Suprapubic skin (tissue), 4 donors: ENCODE results near the gene IFNA14.

Source experiments
- CTCF ChIP-seq, 2 donors: fragments of 200-600 bp in 1 of 2; fragments of 450-650 bp in 1 of 2; sonication (generic) in 1 of 2; IDR thresholded peaks; one replicate each; pipeline ENCODE4 v1.5.1; 2016 to 2019; ENCODE audit warnings: antibody characterized with exemption in 2 of 2, mild to moderate bottlenecking in 1 of 2, moderate library complexity in 1 of 2
- POLR2A ChIP-seq, 2 donors: fragments of 450-650 bp; IDR thresholded peaks; one replicate each; pipeline ENCODE4 v1.6.1; 2017; ENCODE audit warnings: antibody characterized with exemption in 2 of 2, mild to moderate bottlenecking in 2 of 2, moderate library complexity in 2 of 2
- POLR2AphosphoS5 ChIP-seq, 3 donors: sonication (generic); formaldehyde crosslinking; IDR thresholded peaks; one replicate each; pipeline ENCODE4 v1.6.1; 2017; ENCODE audit warnings: antibody characterized with exemption in 3 of 3

- no peak for TF ChIP-seq CTCF (IDR thresholded peaks at IDR 0.05)
- no peak for TF ChIP-seq POLR2AphosphoS5 (IDR thresholded peaks at IDR 0.05)
- no peak for TF ChIP-seq POLR2A (IDR thresholded peaks at IDR 0.05)
Measured at GRCh38 chr9:21244836-21245235, 5.0 kb upstream of the IFNA14 start.
